Osteocyte (in vitro differentiated cells): ENCODE measurements around the gene HLA-DQB1. TPM values are rescaled to one million over a fixed set of nuclear protein-coding genes. Genes with fewer than 3 reads are reported as not detected.
"Not testable (repeated sequence)": the region's sequence is repeated elsewhere in the genome, so short reads cannot be mapped to it uniquely, and the experiment has no call there.

ENCODE experiments used
- DNase-seq: peaks from one replicate; pipeline ENCODE4 v3.0.0; 2021; ENCODE audit warnings: mixed read lengths; ENCODE audit not compliant: unreplicated experiment; ENCODE audit errors: extremely low spot score
- H3K27ac Mint-ChIP-seq: one replicate; pipeline ENCODE4 v1.8.0; 2021; ENCODE audit warnings: mild to moderate bottlenecking, mixed read lengths; ENCODE audit not compliant: unreplicated experiment
- H3K27me3 Mint-ChIP-seq: one replicate; pipeline ENCODE4 v1.8.0; 2021; ENCODE audit warnings: mixed read lengths; ENCODE audit not compliant: unreplicated experiment
- H3K36me3 Mint-ChIP-seq: one replicate; pipeline ENCODE4 v1.8.0; 2021; ENCODE audit warnings: mixed read lengths; ENCODE audit not compliant: unreplicated experiment
- H3K4me1 Mint-ChIP-seq: one replicate; pipeline ENCODE4 v1.8.0; 2021; ENCODE audit warnings: mixed read lengths; ENCODE audit not compliant: unreplicated experiment
- H3K4me3 Mint-ChIP-seq: one replicate; pipeline ENCODE4 v1.8.0; 2021; ENCODE audit warnings: mild to moderate bottlenecking, moderate library complexity, mixed read lengths; ENCODE audit not compliant: unreplicated experiment
- H3K9me3 Mint-ChIP-seq: one replicate; pipeline ENCODE4 v1.8.0; 2021; ENCODE audit warnings: mixed read lengths; ENCODE audit not compliant: unreplicated experiment
- long read RNA-seq: library from polyadenylated mRNA; unstranded; transcript quantifications from one replicate; pipeline ENCODE4 v2.0.0, GENCODE V29; 2021
- total RNA-seq: library from RNA; stranded (reverse); gene quantifications from 2 replicates; pipeline ENCODE4 v1.2.1, GENCODE V29; 2021
- TF ChIP-seq, protein P1 (sequence below): fragments of 200-600 bp; sonication (generic); IDR thresholded peaks from 2 replicates; pipeline ENCODE4 v1.5.0; 2021; ENCODE audit warnings: antibody characterized with exemption, mild to moderate bottlenecking, moderate library complexity

Gene HLA-DQB1
- total RNA-seq, result not detected in 2 replicates
- long read RNA-seq, result 0 reads

DNA sequence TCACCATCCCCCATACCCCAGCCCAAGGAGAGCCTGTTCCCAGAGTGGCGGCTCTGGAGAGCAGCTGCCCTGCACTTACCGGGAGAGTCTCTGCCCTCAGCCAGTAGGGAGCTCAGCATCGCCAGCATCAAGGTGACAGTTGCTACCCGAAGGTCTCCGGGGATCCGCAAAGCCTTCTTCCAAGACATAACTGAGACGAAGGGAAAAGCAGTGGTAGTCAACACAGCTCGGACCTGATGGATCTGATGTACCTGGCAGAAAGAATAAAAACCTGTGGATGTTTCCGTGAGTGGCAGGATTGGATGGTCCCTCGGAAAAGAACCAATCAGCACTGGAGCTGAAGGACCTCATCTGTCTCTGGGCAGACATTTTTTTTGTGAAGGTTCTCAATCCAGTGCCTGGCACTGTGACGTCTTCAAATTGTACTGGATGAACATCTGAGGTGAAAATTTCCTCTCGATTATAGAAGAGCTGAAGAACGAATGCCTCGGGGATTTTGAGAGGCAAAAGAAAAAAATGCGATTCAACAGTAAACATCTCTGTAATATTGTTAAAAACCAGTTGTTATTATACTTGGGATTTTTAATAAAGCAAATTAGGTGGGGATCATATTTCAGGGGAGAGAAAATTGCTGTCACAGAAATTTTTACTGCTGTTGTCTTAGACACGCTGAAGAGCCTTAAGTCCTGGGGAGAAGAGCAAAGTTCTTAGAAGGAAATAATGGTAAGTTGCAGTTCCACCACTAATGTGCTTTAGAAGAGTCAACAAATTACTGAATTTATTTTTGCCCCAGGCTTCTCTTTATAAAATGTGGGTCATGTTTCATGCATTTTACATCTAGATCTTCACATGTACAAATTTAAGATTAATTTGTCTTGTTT is at the start of gene HLA-DQB1:
TSS of gene HLA-DQB1 (minus strand) at position 238 of the 881 bp plus-strand sequence. CDS start at position 188, 50 bp downstream.
- DNase-seq, result no peak
- Mint-ChIP-seq H3K27ac (no peak within 1 kb of the TSS), H3K4me1 (no peaks in the 10 kb centered on the region), H3K9me3 (no peaks in the 10 kb centered on the region), H3K4me3 (no peak within 1 kb of the TSS), H3K36me3 (no peaks in the 10 kb centered on the region), H3K27me3 (peaks cover 44% of the 10 kb centered on the region)
- TF ChIP-seq, protein P1, sequence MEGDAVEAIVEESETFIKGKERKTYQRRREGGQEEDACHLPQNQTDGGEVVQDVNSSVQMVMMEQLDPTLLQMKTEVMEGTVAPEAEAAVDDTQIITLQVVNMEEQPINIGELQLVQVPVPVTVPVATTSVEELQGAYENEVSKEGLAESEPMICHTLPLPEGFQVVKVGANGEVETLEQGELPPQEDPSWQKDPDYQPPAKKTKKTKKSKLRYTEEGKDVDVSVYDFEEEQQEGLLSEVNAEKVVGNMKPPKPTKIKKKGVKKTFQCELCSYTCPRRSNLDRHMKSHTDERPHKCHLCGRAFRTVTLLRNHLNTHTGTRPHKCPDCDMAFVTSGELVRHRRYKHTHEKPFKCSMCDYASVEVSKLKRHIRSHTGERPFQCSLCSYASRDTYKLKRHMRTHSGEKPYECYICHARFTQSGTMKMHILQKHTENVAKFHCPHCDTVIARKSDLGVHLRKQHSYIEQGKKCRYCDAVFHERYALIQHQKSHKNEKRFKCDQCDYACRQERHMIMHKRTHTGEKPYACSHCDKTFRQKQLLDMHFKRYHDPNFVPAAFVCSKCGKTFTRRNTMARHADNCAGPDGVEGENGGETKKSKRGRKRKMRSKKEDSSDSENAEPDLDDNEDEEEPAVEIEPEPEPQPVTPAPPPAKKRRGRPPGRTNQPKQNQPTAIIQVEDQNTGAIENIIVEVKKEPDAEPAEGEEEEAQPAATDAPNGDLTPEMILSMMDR, result no peak

DNA sequence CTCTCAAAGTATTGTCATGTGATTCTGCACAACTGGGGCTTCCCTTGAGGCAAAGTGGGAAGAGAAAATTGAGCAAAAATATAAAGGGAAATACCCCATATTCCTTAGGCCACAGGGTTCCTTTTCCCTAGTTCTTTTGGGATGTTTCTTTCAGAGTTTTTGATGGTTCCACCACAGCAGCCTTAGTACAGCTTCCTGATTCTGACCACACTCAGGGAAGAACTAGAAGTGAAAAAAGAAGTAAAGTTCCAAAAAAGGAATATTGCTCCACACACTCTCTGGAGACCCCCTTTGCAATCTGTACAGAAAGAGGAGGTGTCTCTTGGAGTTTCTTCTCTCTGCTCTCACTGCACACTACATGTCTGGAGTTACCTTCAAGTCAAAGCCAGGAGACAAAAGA is 46.8 kb upstream of the HLA-DQB1 start:
- DNase-seq, result no peak
- H3K27ac Mint-ChIP-seq, result no peak overlapping the region
- TF ChIP-seq, protein P1, result no peak
- no peaks in the 10 kb centered on the region for H3K4me1 Mint-ChIP-seq
- no peak overlapping the region for H3K4me3 Mint-ChIP-seq
- peaks cover 31% of the 10 kb centered on the region for H3K27me3 Mint-ChIP-seq
- no peaks in the 10 kb centered on the region for H3K36me3 Mint-ChIP-seq
- no peaks in the 10 kb centered on the region for H3K9me3 Mint-ChIP-seq

DNA sequence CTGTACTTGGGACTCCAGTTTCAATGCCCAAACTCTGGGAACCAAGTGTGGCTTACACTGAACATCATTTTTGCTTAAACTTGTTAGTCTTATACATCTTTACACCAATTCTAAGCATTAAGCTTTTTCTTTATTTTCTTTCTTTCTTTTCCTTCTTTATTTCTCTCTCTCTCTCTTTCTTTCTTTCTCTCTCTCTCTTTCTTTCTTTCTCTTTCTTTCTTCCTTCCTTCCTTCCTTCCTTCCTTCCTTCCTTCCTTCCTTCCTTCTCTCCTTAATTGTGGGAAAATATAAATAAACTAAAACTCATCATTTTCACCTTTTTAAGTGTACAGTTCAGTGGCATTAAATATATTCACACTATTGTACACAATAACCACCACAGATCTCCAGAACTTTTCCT is 43.2 kb upstream of the HLA-DQB1 start:
- TF ChIP-seq, protein P1, result no peak
- peaks cover 3% of the 10 kb centered on the region for H3K9me3 Mint-ChIP-seq
- peaks cover 32% of the 10 kb centered on the region for H3K27me3 Mint-ChIP-seq

DNA sequence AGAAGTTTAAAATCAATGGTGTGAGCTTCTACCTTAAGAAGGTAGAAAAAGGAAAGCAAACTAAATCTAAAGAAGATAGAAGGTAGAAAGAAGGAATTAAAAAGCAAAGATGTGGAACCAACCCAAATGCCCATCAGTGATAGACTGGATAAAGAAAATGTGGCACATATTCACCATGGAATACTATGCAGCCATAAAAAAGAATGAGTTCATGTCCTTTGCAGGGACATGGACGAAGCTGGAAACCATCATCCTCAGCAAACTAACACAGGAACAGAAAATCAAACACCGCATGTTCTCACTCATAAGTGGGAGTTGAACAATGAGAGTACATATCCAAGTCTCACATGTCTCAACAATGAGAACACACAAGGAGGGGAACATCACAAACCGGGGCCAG is 38.7 kb upstream of the HLA-DQB1 start:
- H3K27ac Mint-ChIP-seq, H3K36me3 Mint-ChIP-seq, H3K4me3 Mint-ChIP-seq, H3K9me3 Mint-ChIP-seq, DNase-seq, H3K4me1 Mint-ChIP-seq: not testable (repeated sequence)
- H3K27me3 Mint-ChIP-seq, result peaks cover 43% of the 10 kb centered on the region

More for the DNA sequence above, 43.2 kb upstream of the HLA-DQB1 start:
- DNase-seq, result no peak
- Mint-ChIP-seq H3K27ac (no peak overlapping the region), H3K4me3 (no peak overlapping the region), H3K36me3 (no peaks in the 10 kb centered on the region), H3K4me1 (no peaks in the 10 kb centered on the region)

DNA sequence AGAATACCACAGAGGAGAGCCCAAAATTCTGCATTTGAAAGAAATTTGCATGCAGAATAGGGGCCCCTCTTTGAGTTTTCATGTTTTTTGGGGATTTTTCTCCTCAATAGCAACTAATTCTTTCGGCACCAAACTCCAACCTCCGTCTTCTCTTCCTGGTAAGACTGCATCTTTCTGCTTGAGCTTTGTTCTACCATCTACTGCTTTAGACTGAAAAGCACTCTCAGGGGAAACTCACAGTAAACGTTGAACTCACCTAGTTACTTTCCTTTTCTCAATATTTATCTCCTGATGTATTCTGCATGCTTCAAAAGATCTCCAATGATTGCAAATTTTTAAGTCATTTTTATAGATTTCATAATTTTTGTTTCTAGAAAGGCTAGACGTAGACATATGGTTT is 36.9 kb upstream of the HLA-DQB1 start:
- TF ChIP-seq, protein P1, result no peak
- Mint-ChIP-seq H3K27me3 (peaks cover 42% of the 10 kb centered on the region), H3K4me3 (no peak overlapping the region), H3K36me3 (no peaks in the 10 kb centered on the region), H3K27ac (no peak overlapping the region), H3K9me3 (peaks cover 3% of the 10 kb centered on the region), H3K4me1 (peaks cover 3% of the 10 kb centered on the region)
- no peak for DNase-seq
